Progenitor cell of endocrine pancreas (in vitro differentiated cells): Measurements from ENCODE around the gene SMIM11. TPM values are rescaled to one million over a fixed set of nuclear protein-coding genes. Genes with fewer than 3 reads are reported as not detected.

Experiments
- DNase-seq: peaks from one replicate; pipeline ENCODE4 v3.0.0; 2021; ENCODE audit warnings: low spot score; ENCODE audit not compliant: unreplicated experiment
- H3K27ac Mint-ChIP-seq: 2 replicates; pipeline ENCODE4 v1.8.0; 2021; ENCODE audit warnings: mild to moderate bottlenecking, moderate library complexity, mixed read lengths
- H3K27me3 Mint-ChIP-seq: 2 replicates; pipeline ENCODE4 v1.8.0; 2021; ENCODE audit warnings: mixed read lengths
- H3K36me3 Mint-ChIP-seq: 2 replicates; pipeline ENCODE4 v1.8.0; 2022; ENCODE audit warnings: mixed read lengths; ENCODE audit not compliant: insufficient read depth
- H3K4me1 Mint-ChIP-seq: 2 replicates; pipeline ENCODE4 v1.8.0; 2021; ENCODE audit warnings: low read depth, mixed read lengths
- H3K4me3 Mint-ChIP-seq: 2 replicates; pipeline ENCODE4 v1.8.0; 2021; ENCODE audit warnings: low read depth, mild to moderate bottlenecking, moderate library complexity, mixed read lengths
- H3K9me3 Mint-ChIP-seq: 2 replicates; pipeline ENCODE4 v1.8.0; 2021; ENCODE audit warnings: low read depth, mixed read lengths
- CTCF ChIP-seq: fragments of 200-600 bp; sonication (generic); IDR thresholded peaks from one replicate; pipeline ENCODE4 v1.5.0; 2021; ENCODE audit warnings: antibody characterized with exemption, mild to moderate bottlenecking; ENCODE audit not compliant: unreplicated experiment
- total RNA-seq: library from RNA; stranded (reverse); gene quantifications from 2 replicates; pipeline ENCODE4 v1.2.1, GENCODE V29; 2021

SMIM11 gene
- total RNA-seq, 1 donor from 2014 or later, result 22.7 TPM

GRCh38 chr21:34353182-34353581 is 22.1 kb upstream of the SMIM11 start:
- H3K36me3 Mint-ChIP-seq, result no peaks in the 10 kb centered on the region
- no peak overlapping the region for H3K4me3 Mint-ChIP-seq
- no peaks in the 10 kb centered on the region for H3K4me1 Mint-ChIP-seq
- TF ChIP-seq CTCF, result no peak
- no peak for DNase-seq
- H3K9me3 Mint-ChIP-seq, result no peaks in the 10 kb centered on the region
- H3K27ac Mint-ChIP-seq, result no peak overlapping the region
- peaks cover 11% of the 10 kb centered on the region for H3K27me3 Mint-ChIP-seq

GRCh38 chr21:34354836-34355235 is 20.5 kb upstream of the SMIM11 start:
- H3K9me3 Mint-ChIP-seq, result peaks cover 5% of the 10 kb centered on the region
- no peak for DNase-seq
- no peak for TF ChIP-seq CTCF

GRCh38 chr21:34355570-34355969 is 19.7 kb upstream of the SMIM11 start:
- no peak for TF ChIP-seq CTCF
- DNase-seq, result no peak
- H3K27ac Mint-ChIP-seq, result no peak overlapping the region

More at GRCh38 chr21:34354836-34355235, 20.5 kb upstream of the SMIM11 start:
- peaks cover 2% of the 10 kb centered on the region for H3K36me3 Mint-ChIP-seq
- H3K27ac Mint-ChIP-seq, result no peak overlapping the region
- no peak overlapping the region for H3K4me3 Mint-ChIP-seq
- no peaks in the 10 kb centered on the region for H3K4me1 Mint-ChIP-seq
- H3K27me3 Mint-ChIP-seq, result peaks cover 9% of the 10 kb centered on the region

GRCh38 chr21:34357889-34358288 is 17.4 kb upstream of the SMIM11 start:
- H3K4me1 Mint-ChIP-seq, result peaks cover 2% of the 10 kb centered on the region
- H3K9me3 Mint-ChIP-seq, result peaks cover 5% of the 10 kb centered on the region
- H3K36me3 Mint-ChIP-seq, result peaks cover 2% of the 10 kb centered on the region
- no peak for TF ChIP-seq CTCF
- H3K27me3 Mint-ChIP-seq, result peaks cover 13% of the 10 kb centered on the region
- H3K27ac Mint-ChIP-seq, result no peak overlapping the region
- no peak overlapping the region for H3K4me3 Mint-ChIP-seq
- no peak for DNase-seq

More at GRCh38 chr21:34355570-34355969, 19.7 kb upstream of the SMIM11 start:
- Mint-ChIP-seq H3K27me3 (peaks cover 9% of the 10 kb centered on the region), H3K4me3 (no peak overlapping the region), H3K36me3 (peaks cover 2% of the 10 kb centered on the region), H3K9me3 (peaks cover 5% of the 10 kb centered on the region), H3K4me1 (no peaks in the 10 kb centered on the region)

GRCh38 chr21:34358866-34359265 is 16.4 kb upstream of the SMIM11 start:
- Mint-ChIP-seq H3K9me3 (peaks cover 5% of the 10 kb centered on the region), H3K27me3 (peaks cover 11% of the 10 kb centered on the region), H3K36me3 (peaks cover 2% of the 10 kb centered on the region), H3K27ac (no peak overlapping the region), H3K4me3 (no peak overlapping the region), H3K4me1 (peaks cover 2% of the 10 kb centered on the region)
- TF ChIP-seq CTCF, result no peak
- no peak for DNase-seq
